ENCODE measurements around the gene EEF1A1.
"Not testable (repeated sequence)": the region's sequence is repeated elsewhere in the genome, so short reads cannot be mapped to it uniquely, and the experiment has no call there.

DNA sequence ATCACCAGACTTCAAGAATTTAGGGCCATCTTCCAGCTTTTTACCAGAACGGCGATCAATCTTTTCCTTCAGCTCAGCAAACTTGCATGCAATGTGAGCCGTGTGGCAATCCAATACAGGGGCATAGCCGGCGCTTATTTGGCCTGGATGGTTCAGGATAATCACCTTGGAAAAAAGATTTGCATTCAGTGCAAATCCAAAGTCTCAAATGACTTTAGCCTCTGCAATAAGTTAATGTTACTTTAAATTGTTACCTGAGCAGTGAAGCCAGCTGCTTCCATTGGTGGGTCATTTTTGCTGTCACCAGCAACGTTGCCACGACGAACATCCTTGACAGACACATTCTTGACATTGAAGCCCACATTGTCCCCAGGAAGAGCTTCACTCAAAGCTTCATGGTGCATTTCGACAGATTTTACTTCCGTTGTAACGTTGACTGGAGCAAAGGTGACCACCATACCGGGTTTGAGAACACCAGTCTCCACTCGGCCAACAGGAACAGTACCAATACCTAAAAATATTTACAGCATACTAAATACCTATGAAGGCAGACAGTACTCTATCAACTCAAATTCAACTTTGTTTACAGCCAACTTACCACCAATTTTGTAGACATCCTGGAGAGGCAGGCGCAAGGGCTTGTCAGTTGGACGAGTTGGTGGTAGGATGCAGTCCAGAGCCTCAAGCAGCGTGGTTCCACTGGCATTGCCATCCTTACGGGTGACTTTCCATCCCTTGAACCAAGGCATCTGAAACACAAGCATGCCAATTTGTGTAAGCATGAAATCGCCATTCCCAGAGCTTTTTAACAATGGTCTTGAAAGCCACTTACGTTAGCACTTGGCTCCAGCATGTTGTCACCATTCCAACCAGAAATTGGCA lies 2.5 kb downstream of the EEF1A1 start:
- TF ChIP-seq, protein P1, sequence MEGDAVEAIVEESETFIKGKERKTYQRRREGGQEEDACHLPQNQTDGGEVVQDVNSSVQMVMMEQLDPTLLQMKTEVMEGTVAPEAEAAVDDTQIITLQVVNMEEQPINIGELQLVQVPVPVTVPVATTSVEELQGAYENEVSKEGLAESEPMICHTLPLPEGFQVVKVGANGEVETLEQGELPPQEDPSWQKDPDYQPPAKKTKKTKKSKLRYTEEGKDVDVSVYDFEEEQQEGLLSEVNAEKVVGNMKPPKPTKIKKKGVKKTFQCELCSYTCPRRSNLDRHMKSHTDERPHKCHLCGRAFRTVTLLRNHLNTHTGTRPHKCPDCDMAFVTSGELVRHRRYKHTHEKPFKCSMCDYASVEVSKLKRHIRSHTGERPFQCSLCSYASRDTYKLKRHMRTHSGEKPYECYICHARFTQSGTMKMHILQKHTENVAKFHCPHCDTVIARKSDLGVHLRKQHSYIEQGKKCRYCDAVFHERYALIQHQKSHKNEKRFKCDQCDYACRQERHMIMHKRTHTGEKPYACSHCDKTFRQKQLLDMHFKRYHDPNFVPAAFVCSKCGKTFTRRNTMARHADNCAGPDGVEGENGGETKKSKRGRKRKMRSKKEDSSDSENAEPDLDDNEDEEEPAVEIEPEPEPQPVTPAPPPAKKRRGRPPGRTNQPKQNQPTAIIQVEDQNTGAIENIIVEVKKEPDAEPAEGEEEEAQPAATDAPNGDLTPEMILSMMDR (conservative IDR thresholded peaks at IDR 0.05; ENCODE audit: low read depth, low read length) = not testable (repeated sequence)
- TF ChIP-seq EZH2 (IDR thresholded peaks at IDR 0.05; ENCODE audit: borderline replicate concordance, low read depth, low read length, poor library complexity, severe bottlenecking) = not testable (repeated sequence)
